DND-41 (cell line): ENCODE measurements around the gene ZC3H7B.

Source experiments
- CTCF ChIP-seq: IDR thresholded peaks from 2 replicates; pipeline ENCODE4 v1.5.1; 2012; ENCODE audit warnings: borderline replicate concordance, low read length, moderate library complexity, mild to moderate bottlenecking; ENCODE audit not compliant: poor library complexity, severe bottlenecking; ENCODE audit errors: extremely low read depth
- EZH2 ChIP-seq: IDR thresholded peaks from 3 replicates; pipeline ENCODE4 v1.6.1; 2012; ENCODE audit warnings: borderline replicate concordance, low read depth, mild to moderate bottlenecking, moderate library complexity, low read length, inconsistent platforms; ENCODE audit not compliant: severe bottlenecking

- no peak for TF ChIP-seq CTCF
- TF ChIP-seq EZH2: no peak
Observed at GRCh38 chr22:41381329-41382097, 80.2 kb downstream of the ZC3H7B start, which contains the start of gene TEF.
